Uterus (tissue), 2 donors: Measurements from ENCODE around the gene PARP9.

Experiments used
- CTCF ChIP-seq, 4 experiments: fragments of 200-600 bp in 2 of 4; fragments of 450-650 bp in 2 of 4; sonication (generic) in 2 of 4; IDR thresholded peaks; one replicate each; pipeline ENCODE4 v1.5.1; 2016 to 2019; ENCODE audit warnings: antibody characterized with exemption in 4 of 4, mild to moderate bottlenecking in 2 of 4, moderate library complexity in 1 of 4
- POLR2A ChIP-seq, 2 donors: fragments of 450-650 bp; IDR thresholded peaks; one replicate each; pipeline ENCODE4 v1.6.1; 2016; ENCODE audit warnings: antibody characterized with exemption in 2 of 2, mild to moderate bottlenecking in 1 of 2, moderate library complexity in 1 of 2

GRCh38 chr3:122493296-122493695 is 70.8 kb downstream of the PARP9 start:
- TF ChIP-seq POLR2A (IDR thresholded peaks at IDR 0.05) = no peak
- TF ChIP-seq CTCF (IDR thresholded peaks at IDR 0.05) = no peak
